CD4-positive, alpha-beta T cell treated with Interleukin-6 for 4 hours (primary cell): ENCODE results near the gene NCSTN.

Source experiments
- DNase-seq: peaks from one replicate; pipeline ENCODE4 v3.0.0-alpha.2; 2020; ENCODE audit warnings: mixed read lengths

The NCSTN gene

DNA sequence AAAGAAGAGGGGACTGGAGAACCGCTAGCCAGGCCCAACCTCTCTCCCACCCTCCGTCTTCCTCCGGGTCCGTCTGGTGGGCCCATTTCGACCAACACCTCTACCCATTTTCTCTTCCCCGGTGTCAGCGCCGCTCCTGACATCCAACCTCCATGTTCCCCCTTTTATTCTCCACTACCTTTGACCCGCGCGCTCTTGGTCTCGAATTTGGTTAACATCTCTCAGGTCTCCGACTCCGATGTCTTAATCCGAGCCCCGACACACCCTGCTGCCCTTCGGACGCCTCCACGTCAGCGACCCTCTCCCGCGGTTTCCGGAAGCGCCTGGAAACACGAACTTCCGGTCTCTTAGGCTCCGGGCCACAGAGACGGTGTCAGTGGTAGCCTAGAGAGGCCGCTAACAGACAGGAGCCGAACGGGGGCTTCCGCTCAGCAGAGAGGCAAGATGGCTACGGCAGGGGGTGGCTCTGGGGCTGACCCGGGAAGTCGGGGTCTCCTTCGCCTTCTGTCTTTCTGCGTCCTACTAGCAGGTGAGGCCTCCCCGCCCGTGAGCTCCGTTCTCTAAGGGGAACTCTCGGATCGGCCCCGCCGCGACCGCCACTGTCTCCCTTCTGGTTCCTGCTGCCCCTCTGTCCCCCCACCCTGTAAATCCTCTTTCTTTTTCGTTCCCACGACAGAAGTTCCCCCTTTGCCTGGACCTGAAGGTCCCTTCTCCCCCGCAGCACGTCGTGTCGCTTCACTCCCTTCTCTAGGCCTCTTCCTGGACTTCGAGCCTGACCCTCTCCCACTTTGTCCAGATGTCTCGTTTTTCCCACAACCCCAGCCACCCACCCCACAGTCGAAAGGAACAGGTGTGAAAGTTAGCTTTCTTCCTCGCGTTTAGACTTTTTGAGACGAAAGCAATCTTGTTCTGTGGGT lies at the start of gene NCSTN, which contains the start of gene COPA:
Gene NCSTN (plus strand): TSS at position 431 of the 917 bp plus-strand sequence. CDS start 14 bp downstream, at position 445.
Gene COPA (minus strand): TSS at position 298 of the 917 bp plus-strand sequence. CDS start 80 bp downstream, at position 218.
- peak; percentile 90 for DNase-seq

DNA sequence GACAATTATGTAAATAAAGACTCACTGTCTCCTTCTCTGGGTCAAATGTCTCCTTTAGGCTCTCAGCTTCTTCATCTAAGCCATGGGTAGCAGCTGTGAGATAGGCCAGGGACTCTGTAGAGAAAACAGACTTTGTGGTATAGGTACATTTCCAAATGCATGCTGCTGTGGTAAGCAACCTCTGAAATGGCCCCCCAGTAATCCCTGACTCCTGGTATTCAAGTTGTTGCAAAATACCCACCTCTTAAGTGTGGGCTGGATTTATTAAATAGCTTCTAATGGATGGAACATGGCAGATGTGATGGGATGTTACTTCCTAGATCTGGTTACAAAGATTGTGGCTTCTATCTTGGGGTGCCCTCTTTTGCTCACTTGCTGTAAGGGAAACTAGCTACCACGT lies 47.1 kb upstream of the NCSTN start:
- no peak for DNase-seq

DNA sequence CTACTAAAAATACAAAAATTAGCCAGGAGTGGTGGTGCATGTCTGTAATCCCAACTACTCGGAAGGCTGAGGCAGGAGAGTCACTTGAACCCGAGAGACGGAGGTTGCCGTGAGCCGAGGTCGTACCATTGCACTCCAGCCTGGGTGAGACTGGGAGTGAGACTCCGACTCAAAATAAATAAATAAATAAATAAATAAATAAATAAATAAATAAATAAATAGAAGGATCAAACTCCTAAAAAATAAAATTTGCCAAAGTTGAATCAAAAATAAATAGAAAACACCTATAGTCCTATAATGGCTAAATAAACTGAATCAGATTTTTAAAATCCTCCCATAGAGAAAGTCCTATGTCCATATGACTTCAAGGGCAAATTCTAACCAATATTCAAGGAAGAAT lies 43.0 kb upstream of the NCSTN start:
- no peak for DNase-seq

DNA sequence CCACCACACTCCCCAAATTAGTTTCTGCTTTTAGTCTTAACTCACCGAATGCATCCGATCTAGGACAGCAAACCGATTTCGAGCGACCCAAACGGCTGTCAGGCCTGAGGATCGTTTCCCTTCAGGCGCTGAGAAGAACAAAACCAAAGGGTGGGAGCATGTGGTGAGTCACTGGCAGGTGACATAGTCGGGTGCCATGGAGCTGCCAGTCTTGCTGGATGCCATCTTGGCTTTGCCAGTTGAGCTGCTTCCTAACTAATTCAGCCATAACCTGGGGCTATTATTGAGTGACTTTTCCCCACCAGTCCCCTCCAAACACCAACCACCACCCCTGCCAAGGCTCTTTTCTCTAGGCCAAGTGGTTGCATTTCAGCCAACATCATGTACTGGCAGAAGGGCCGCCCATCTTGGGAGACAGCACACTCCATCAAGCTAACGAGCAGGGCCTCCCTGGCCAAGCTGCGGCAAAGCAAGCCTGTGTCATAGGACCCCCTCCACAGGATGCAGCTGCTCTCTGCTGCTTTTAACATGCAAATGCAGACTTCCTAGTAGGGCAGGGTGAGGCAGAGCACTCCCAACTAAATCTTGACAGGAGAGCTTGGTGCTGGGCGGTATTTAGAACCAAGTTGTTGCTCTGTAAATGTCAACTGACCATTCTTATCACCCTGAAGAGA lies 35.9 kb upstream of the NCSTN start:
- no peak for DNase-seq

DNA sequence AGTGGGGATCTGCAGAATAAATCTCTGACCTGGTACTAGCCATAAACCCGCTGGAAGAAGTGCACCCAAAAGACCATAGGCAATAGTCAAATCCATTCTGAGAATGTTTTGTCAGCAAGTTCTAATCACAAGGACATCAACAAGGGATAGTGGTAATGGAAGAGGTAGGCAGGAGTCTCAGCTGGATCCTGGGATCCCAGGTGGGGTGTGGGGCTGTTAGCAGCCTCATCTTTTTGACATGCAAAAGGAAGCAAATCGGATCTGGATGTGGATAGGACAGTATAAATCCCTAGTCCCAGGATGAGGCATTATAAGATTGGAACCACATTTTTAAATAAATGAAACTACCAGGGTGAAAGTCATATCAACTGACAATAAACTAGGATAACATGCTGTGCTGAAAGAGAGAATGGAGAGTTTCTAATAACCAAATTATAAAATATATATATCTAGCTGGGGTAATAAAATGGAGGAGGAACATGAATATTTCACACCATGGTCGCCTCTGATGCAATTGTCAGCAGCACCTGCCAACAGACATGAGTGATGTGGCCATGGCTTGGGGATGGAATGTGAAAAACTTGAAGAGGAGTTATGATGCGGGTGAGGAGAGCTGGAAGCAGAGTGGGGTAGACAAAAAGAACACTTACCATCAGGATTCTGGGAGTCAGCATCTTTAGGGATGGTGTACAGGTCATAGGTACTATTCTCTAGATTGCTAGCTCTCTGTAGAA lies 34.6 kb upstream of the NCSTN start:
- DNase-seq: no peak

DNA sequence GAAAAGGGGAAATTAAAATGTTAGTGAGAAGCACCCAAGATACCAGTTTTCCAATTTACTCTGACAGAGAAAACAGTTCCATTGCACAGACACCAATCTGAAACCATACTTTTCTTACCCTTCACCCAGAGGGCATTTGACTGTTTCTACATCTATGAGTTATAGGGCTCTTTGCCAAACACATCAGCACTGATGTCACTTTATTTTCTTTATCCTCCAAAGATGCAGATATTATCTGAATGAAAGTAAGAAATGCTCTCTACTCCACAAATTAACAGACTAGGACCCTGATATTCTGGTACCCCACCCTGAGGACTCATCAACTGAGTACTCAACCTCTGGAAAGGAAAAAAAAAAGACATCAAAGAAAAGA lies 34.0 kb upstream of the NCSTN start:
- no peak for DNase-seq

DNA sequence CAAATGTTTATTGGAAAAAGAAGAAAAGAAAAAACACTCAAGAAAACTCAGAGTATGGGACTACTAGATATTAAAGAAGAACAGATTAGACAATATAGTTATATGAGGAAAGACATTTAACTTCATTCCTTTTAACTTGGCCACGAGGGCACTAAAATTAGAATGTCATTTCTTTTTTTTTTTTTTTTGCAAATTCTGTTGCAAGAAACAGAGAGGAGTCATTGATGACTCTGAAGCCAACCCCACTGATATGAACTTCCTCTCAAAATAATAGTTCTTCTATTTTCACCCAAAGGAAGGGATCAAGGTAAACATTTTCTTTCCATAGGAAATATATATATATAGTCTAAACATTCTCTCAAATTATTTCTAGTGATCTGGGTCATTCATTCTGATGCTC lies 33.6 kb upstream of the NCSTN start:
- DNase-seq: no peak

DNA sequence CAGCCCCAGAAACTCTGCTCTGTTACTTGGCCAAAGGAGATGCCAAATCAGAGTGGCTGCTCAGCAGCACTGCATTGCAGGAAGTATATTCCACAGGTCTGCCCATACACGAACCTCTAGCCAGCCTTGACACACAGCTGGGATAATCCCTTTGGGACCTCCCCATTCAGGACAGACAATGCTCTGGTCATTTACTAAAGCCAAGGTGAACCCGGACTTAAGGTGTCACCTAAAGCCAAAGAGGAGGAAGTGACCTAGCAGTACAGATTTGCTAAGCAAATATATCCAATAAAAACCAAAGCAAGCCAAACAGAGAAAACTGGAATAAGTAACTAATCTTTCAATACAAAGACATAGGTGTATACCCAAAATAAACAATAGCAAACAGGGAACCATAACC lies 27.8 kb upstream of the NCSTN start:
- DNase-seq: no peak

DNA sequence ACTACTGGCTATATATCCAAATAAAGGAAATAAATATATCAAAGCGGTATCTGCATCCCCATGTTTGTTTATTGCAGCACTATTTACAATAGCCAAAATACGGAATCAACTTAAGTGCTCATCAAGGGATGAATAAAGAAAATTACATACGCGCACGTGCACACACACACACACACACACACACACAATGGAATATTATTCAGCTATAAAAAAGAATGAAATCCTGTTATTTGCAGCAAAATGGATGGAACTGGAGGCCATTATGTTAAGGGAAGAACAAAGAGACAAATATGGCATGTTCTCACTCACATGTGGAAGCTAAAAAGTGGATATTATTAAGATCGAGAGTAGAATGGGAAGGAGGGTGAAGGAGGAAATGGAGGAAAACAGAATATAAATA lies 20.4 kb upstream of the NCSTN start:
- DNase-seq: no peak

DNA sequence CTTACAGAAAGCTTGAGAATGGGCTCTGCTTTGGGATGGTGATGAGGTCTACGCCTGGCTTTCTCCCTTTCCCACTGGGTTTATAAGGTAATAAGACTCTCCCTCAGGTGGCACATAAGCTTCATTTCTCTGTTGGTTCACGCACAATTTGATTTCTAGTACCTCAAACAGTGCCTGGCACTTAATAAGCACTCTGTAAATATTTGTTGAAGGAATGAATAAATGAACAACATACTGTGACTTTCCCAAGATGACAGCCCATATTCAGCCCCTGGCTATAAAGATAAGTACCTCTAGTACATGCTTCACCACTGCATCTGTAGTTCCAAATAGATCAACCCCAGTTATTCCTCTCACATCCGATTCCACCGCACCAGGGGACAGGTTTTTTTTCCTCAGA lies 17.9 kb upstream of the NCSTN start:
- DNase-seq: no peak

DNA sequence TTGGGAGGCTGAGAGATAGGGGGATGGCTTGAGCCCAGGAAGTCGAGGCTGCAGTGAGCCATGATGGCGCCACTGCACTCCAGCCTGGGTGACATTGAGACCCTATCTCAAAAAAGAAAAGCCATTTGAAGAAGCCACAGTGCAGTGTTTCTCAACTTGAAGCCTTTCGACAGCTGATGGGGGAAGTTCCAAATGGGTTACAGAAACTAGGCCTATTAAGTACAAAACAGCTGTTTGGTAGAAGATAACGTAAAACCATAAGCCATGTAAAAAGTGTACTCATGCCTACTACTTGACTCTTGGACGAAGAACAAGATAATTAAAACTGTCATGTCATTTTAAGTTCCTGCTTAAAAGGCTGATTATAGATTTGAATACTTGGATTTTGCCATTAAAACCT lies 16.8 kb upstream of the NCSTN start:
- DNase-seq: no peak

DNA sequence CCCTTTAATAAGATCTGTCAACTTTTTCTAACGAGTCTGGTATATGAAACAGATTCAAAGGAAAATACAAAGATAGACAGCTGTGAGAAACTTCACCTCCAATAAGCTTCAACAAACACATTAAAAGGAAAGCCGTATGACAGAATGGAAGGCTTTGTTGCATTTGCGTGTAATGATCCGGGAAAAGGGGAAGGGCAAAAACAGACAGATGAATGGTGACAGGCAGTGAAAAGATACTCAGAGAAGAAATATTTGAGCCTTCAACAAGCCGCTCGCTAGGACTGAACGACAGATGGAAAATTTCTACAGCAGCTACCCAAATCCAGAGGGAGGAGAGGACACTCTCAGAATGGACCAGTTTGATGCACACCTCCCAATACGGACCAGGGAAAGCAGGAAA lies 15.0 kb upstream of the NCSTN start:
- no peak for DNase-seq

DNA sequence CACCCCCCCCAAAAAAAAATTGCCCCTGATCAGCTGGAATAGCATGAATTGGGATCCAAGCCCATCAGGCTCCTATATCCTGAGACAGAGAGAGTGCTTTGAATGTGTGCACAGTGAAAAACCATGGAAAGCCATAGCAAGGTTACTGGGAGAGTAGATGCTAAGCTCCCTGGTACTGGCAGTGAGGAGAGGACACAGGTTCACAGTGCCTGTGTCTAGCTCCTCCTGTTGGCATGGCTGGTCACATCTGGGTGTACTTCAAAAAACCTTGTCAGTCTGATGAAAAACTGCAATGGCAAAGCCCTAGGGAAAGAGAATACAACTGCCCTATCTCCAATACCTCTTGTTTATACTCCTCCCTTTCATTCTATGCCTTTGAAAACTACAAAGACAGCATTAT lies 13.1 kb upstream of the NCSTN start:
- no peak for DNase-seq

DNA sequence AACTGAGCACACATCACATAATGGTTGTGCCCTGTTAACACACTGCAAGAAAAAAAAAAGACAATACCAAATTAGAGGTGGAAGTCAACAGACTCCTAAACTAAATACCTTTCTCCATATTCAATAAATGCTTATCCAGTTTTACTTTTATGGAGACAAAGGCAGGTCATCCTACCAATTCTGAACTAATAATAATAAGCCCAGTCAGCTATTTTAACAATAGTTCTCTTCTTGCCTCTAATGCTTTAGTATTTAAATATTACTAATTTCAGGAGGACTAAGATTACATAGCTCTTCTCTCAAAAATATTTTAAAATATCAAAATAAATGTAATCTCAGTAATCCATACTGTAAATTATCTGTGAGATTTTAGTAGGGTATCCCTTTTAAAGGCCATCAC lies 10.7 kb upstream of the NCSTN start:
- DNase-seq: no peak

DNA sequence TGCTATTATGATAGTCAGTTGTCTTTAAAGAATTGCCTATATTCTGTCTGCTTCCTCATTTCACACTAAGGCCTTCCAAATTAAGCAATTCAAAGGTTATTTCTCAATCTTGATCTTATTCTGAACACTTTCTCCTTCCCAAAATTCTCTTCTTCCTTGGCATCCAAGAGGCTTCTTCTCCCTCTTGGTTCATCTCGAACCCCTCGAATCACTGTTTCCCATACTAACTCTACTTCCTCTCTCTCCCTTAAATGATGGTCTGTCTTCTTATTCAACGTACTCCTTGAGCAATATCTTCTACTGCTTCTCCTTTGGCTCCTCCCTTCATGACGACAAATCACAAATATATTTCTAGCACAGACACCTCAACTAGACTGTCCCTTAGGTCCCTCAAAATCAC lies 4.6 kb upstream of the NCSTN start:
- no peak for DNase-seq

DNA sequence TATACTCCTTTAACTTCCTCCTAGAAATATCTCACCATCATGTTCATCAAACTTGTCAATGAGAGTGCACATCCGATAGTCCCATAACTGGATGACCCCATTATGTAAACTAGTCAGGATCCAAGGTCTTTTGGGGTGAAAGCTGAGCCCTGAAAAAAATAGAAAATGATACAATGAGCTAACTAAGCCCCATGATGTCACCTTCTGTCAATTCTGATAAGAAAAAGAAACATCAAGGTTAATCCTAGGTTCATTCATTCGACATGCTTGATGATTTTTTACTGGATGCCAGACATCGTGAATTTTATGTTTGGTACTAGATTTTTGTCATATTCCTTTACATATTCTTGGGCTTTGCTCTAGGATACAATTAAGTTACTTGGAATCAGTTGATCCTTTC lies 3.0 kb upstream of the NCSTN start:
- DNase-seq: no peak

DNA sequence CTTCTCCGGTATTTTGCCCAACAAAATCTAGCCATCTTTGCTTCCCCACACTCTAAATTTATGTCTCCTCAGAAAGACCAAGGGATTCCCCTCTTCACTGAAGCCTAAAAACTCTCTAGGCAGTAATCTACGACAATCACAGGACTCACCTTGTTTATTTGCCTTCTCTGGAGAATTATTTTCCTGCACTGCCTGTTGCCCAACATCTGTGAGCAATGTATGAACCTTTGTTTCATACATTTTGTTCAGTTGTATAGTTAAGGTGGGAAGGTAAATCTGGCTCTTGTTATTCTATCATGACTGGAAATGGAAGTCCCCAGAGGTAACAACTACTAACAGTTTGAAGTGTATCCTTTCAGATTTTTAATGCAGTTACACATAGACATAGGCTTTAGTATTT lies 2.3 kb upstream of the NCSTN start:
- DNase-seq: no peak

DNA sequence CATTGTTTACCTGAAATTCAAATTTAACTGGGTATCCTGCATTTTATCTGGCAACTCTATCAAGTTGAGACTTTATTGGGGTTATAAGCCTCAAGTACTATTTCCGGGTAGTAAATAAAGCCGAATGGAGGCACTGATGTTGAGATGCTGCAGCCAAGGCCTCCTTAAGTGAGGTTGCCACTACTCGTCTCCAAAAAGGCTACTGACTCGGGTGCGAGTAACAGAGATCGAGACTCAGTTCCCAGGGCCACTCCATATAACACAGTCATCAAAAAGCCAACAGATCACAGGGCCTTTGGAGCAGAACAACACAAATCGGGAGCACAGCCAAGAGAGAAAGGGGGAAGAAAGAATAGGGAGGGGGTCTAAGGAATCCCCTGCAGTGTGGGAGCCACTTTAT lies 657 bp upstream of the NCSTN start:
- DNase-seq: peak; percentile 4

DNA sequence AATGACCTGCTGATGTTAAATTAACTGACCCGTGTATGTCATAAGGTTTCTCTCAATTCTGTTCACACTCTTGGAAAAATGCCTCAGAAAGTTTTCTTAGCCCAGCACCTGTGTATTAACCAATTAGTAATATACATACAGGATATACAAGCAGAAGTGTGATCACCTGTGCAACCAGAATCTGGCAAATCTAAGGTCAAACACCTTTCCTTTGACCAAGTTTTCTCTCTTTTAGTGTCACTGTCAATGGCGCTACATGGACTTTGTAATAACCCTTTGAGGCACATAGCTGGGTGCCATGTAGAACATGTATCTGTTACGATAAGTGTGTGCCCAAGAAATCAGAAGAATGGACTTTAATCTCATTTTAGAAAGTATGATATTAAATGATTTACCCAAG lies 1.1 kb downstream of the NCSTN start:
- DNase-seq: no peak

DNA sequence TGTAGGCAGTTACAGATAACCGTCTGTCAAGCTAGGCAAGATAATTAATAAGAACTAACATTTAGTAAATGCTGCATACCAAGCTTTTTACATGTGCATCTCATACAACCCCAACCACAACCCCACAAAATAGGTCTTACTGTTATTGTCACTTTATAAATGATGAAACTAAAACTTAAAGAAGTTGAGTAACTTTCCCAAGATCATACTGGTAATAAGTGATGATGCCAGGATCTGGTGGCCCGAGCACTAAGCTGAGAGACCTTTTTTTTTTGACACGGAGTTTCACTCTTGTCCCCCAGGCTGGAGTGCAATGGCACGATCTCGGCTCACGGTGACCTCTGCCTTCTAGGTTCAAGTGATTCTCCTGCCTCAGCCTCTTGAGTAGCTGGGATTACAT lies 1.8 kb downstream of the NCSTN start:
- no peak for DNase-seq

DNA sequence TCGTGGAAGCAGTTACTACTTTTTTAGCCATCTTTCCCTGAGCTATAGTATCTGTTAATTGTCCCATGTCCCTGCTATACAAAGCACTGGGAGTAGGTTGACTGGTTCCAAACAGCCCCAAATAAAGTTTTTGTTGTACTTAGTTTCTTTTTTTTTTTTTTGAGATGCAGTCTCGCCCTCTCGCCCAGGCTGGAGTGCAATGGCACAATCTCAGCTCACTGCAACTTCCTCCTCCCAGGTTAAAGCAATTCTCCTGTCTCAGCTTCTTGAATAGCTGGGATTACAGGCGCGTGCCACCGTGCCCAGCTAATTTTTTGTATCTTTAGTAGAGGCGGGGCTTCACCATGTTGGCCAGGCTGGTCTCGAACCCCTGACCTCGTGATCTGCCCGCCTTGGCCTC lies 3.3 kb downstream of the NCSTN start:
- no peak for DNase-seq

DNA sequence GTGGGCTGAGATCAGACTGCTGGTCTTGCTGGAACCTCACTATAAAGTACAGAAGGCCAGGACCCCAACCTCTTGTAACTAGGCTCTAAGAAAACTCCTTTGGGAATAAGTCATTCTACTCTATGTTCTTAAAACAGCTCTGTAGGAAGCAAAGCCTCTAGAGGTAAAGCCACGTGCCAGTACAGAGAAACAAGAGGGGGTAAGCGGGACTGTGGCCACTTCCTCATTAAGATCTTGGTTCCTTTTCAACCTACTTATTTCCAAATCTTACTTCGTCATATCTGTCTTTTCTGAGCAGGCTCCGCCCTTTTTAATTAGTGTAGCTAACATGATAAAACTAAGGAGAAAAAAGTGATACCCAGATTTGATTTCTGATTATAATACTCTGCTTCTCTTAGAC lies 3.8 kb downstream of the NCSTN start:
- DNase-seq: no peak

DNA sequence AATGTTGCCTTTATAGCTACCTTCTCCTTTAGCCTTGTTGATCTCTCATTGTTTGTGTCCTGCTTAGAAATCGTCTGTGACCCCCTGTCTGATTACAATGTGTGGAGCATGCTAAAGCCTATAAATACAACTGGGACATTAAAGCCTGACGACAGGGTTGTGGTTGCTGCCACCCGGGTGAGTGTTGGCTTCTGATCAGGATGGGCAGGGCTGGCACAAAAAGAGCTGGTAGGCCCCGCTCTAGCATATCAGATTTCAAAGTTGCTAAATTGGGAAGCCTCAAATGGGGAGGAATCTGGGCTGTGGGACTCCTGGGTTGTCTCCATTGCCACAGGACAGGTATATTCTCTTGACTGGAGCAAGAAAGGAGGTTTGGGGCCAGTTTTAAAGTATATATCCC lies 8.4 kb downstream of the NCSTN start:
- no peak for DNase-seq

DNA sequence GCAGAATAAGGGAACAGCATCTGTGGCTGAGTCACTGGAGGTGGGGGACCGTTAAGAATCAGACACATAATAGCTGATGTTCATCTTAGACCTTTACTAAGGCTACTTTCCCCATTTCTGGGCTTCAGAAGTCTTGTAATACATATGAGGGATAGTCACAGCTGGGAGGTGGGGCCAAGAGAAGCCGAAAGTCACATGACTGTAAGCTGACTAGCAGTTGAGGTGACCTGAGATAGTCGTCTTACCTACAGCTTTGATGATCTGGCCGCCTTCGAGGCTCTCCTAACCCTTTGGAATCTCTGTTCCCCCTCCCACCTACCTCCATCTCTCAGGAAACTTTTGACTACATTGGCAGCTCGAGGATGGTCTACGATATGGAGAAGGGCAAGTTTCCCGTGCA lies 9.4 kb downstream of the NCSTN start:
- DNase-seq: no peak
